ENCODE measurements around the gene NAV2. TPM values are rescaled to one million over a fixed set of nuclear protein-coding genes. Genes with fewer than 3 reads are reported as not detected.

The NAV2 gene
- total and polyA plus RNA-seq, 4 experiments from 2014 or later = 1.1 to 6.2 (median 4.2) TPM; not detected in 1

DNA sequence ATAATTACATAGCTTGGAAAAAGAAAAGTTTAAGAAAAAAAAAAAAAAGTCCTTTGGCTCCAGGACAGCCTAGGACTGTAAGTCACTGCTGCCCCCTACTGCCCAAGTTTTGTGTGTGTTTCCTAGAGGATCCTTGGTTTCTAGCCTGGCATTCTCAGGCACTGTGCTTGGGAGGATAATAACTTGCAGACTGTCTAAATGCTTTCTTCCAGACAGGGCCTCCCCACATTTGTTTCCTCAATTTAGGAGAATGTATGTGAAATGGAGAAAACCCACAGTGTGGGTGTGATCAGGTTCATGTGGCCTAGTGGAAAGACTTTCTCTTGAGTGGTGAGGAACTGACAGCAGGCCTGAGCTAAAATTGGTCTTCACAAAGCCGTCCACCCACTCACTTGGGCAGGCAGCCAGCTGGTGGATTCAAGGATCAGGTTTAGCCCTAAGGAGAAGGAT, 191.0 kb downstream of the NAV2 start:
- Mint-ChIP-seq H3K4me1 (no peaks in the 10 kb centered on the region), H3K4me3 (no peak overlapping the region)

GRCh38 chr11:19905280-19905853, 192.7 kb downstream of the NAV2 start:
- Histone ChIP-seq H3K27me3 (ENCODE audit: insufficient read depth, low read length) (no peaks in the 10 kb centered on the region), H3K27ac (ENCODE audit: low read depth, low read length) (no peak overlapping the region), H3K9me3 (ENCODE audit: control insufficient read depth in 1 of 2, low read length in 2 of 2) (no peaks in the 10 kb centered on the region), H3K4me1 (ENCODE audit: insufficient read depth, low read length) (no peaks in the 10 kb centered on the region), H3K36me3 (ENCODE audit: insufficient read depth, low read length) (no peaks in the 10 kb centered on the region), H3K4me3 (ENCODE audit: low read length in 2 of 2) (no peak overlapping the region)
- H3K27me3 Mint-ChIP-seq = no peaks in the 10 kb centered on the region
- H3K4me1 Mint-ChIP-seq = no peaks in the 10 kb centered on the region
- no peaks in the 10 kb centered on the region for H3K9me3 Mint-ChIP-seq
- no peak overlapping the region for H3K4me3 Mint-ChIP-seq
- no peak for DNase-seq
- H3K27ac Mint-ChIP-seq = no peak overlapping the region
- no peaks in the 10 kb centered on the region for H3K36me3 Mint-ChIP-seq
- POLR2A ChIA-PET (ENCODE audit: partially characterized antibody) = no interaction called here
- intact Hi-C loops (cut with micrococcal nuclease) = loop anchor here (10.0 kb wide), 1 partner anchor 831 kb away; no protein-coding TSS in a partner anchor
- CTCF ChIA-PET (ENCODE audit: partially characterized antibody) = interaction anchor here (1.4 to 3.3 kb wide), 3 partner anchors 100 to 348 kb away, joined by 3 to 16 read pairs (median 5); no protein-coding TSS in a partner anchor

More for the DNA sequence above, 191.0 kb downstream of the NAV2 start:
- POLR2A ChIA-PET (ENCODE audit: partially characterized antibody) = no interaction called here
- H3K27me3 Mint-ChIP-seq = peaks cover 0 to 2% of the 10 kb centered on the region in 2 donors
- intact Hi-C loops (cut with micrococcal nuclease) = loop anchor here (1.0 to 10.0 kb wide), 4 partner anchors 161 to 829 kb away; no protein-coding TSS in a partner anchor
- no peaks in the 10 kb centered on the region for H3K36me3 Mint-ChIP-seq
- no peak overlapping the region for H3K27ac ChIP-seq (ENCODE audit: low read depth, low read length)
- peak in 4 of 5 donors; percentile 8 to 27 (median 19) for DNase-seq
- H3K9me3 Mint-ChIP-seq = no peaks in the 10 kb centered on the region
- CTCF ChIA-PET (ENCODE audit: partially characterized antibody) = interaction anchor here (0.7 to 3.3 kb wide), 9 partner anchors 8 to 350 kb away, joined by 3 to 20 read pairs (median 4); no protein-coding TSS in a partner anchor
- H3K27me3 ChIP-seq (ENCODE audit: insufficient read depth, low read length) = no peaks in the 10 kb centered on the region
- no peak overlapping the region for H3K4me3 ChIP-seq (ENCODE audit: low read length in 2 of 2)
- H3K36me3 ChIP-seq (ENCODE audit: insufficient read depth, low read length) = no peaks in the 10 kb centered on the region
- no peaks in the 10 kb centered on the region for H3K4me1 ChIP-seq (ENCODE audit: insufficient read depth, low read length)
- no peaks in the 10 kb centered on the region for H3K9me3 ChIP-seq (ENCODE audit: control insufficient read depth in 1 of 2, low read length in 2 of 2)
- H3K27ac Mint-ChIP-seq = no peak overlapping the region

DNA sequence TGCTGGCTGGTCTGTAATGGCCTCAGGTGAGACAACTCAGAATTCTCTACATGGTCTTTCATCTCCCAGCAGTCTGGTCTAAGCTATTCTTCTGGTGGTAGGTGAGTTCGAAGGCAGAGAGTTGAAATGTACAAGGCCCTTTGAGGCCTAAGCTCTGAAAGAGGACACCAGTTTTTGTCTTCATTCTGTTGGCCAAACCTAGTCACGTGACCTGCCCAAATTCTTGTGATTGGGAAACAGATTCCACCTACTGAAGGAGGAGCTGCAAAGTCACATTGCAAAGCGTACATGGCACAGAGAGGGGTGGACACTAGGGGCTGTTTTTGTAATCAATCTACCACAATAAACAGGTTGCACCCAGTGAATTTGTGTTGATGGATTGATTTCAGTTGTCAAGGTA, 193.5 kb downstream of the NAV2 start:
- intact Hi-C loops (cut with micrococcal nuclease) = loop anchor here (10.0 kb wide), 1 partner anchor 831 kb away; no protein-coding TSS in a partner anchor
- H3K4me3 Mint-ChIP-seq = no peak overlapping the region
- no peaks in the 10 kb centered on the region for H3K9me3 ChIP-seq (ENCODE audit: control insufficient read depth in 1 of 2, low read length in 2 of 2)
- CTCF ChIA-PET (ENCODE audit: partially characterized antibody) = no interaction called here
- H3K36me3 ChIP-seq (ENCODE audit: insufficient read depth, low read length) = no peaks in the 10 kb centered on the region
- H3K4me3 ChIP-seq (ENCODE audit: low read length in 2 of 2) = no peak overlapping the region
- H3K36me3 Mint-ChIP-seq = no peaks in the 10 kb centered on the region
- H3K27me3 ChIP-seq (ENCODE audit: insufficient read depth, low read length) = no peaks in the 10 kb centered on the region
- DNase-seq = no peak
- H3K27me3 Mint-ChIP-seq = no peaks in the 10 kb centered on the region
- H3K27ac ChIP-seq (ENCODE audit: low read depth, low read length) = no peak overlapping the region
- H3K4me1 ChIP-seq (ENCODE audit: insufficient read depth, low read length) = no peaks in the 10 kb centered on the region
- POLR2A ChIA-PET (ENCODE audit: partially characterized antibody) = no interaction called here
- H3K9me3 Mint-ChIP-seq = no peaks in the 10 kb centered on the region
- H3K4me1 Mint-ChIP-seq = no peaks in the 10 kb centered on the region
- no peak overlapping the region for H3K27ac Mint-ChIP-seq

GRCh38 chr11:19907008-19907579, 194.5 kb downstream of the NAV2 start:
- no peak overlapping the region for H3K27ac Mint-ChIP-seq

GRCh38 chr11:19907839-19908238, 195.2 kb downstream of the NAV2 start:
- Histone ChIP-seq H3K27ac (ENCODE audit: low read depth, low read length) (no peak overlapping the region), H3K27me3 (ENCODE audit: insufficient read depth, low read length) (no peaks in the 10 kb centered on the region), H3K36me3 (ENCODE audit: insufficient read depth, low read length) (no peaks in the 10 kb centered on the region), H3K4me3 (ENCODE audit: low read length in 2 of 2) (no peak overlapping the region), H3K4me1 (ENCODE audit: insufficient read depth, low read length) (no peaks in the 10 kb centered on the region), H3K9me3 (ENCODE audit: control insufficient read depth in 1 of 2, low read length in 2 of 2) (no peaks in the 10 kb centered on the region)
- H3K27me3 Mint-ChIP-seq = no peaks in the 10 kb centered on the region
- H3K4me1 Mint-ChIP-seq = no peaks in the 10 kb centered on the region
- H3K27ac Mint-ChIP-seq = no peak overlapping the region
- no peaks in the 10 kb centered on the region for H3K36me3 Mint-ChIP-seq
- H3K4me3 Mint-ChIP-seq = no peak overlapping the region
- POLR2A ChIA-PET (ENCODE audit: partially characterized antibody) = no interaction called here
- CTCF ChIA-PET (ENCODE audit: partially characterized antibody) = no interaction called here
- DNase-seq = no peak
- intact Hi-C loops (cut with micrococcal nuclease) = loop anchor here (10.0 kb wide), 1 partner anchor 833 kb away; no protein-coding TSS in a partner anchor
- H3K9me3 Mint-ChIP-seq = no peaks in the 10 kb centered on the region

More at GRCh38 chr11:19907008-19907579, 194.5 kb downstream of the NAV2 start:
- no peaks in the 10 kb centered on the region for H3K9me3 Mint-ChIP-seq
- H3K36me3 Mint-ChIP-seq = no peaks in the 10 kb centered on the region
- POLR2A ChIA-PET (ENCODE audit: partially characterized antibody) = no interaction called here
- H3K4me1 ChIP-seq (ENCODE audit: insufficient read depth, low read length) = no peaks in the 10 kb centered on the region
- no peak overlapping the region for H3K4me3 Mint-ChIP-seq
- H3K27ac ChIP-seq (ENCODE audit: low read depth, low read length) = no peak overlapping the region
- H3K4me1 Mint-ChIP-seq = no peaks in the 10 kb centered on the region
- intact Hi-C loops (cut with micrococcal nuclease) = loop anchor here (10.0 kb wide), 1 partner anchor 832 kb away; no protein-coding TSS in a partner anchor
- no peaks in the 10 kb centered on the region for H3K27me3 Mint-ChIP-seq
- CTCF ChIA-PET (ENCODE audit: partially characterized antibody) = no interaction called here
- H3K9me3 ChIP-seq (ENCODE audit: control insufficient read depth in 1 of 2, low read length in 2 of 2) = no peaks in the 10 kb centered on the region
- no peaks in the 10 kb centered on the region for H3K27me3 ChIP-seq (ENCODE audit: insufficient read depth, low read length)
- no peak for DNase-seq
- no peak overlapping the region for H3K4me3 ChIP-seq (ENCODE audit: low read length in 2 of 2)
- no peaks in the 10 kb centered on the region for H3K36me3 ChIP-seq (ENCODE audit: insufficient read depth, low read length)

- Mint-ChIP-seq H3K36me3 (no peaks in the 10 kb centered on the region), H3K4me1 (no peaks in the 10 kb centered on the region), H3K9me3 (no peaks in the 10 kb centered on the region), H3K4me3 (no peak overlapping the region), H3K27ac (no peak overlapping the region), H3K27me3 (peaks cover 0 to 3% of the 10 kb centered on the region in 2 donors)
- H3K4me3 ChIP-seq (ENCODE audit: low read length in 2 of 2) = no peak overlapping the region
- no peak overlapping the region for H3K27ac ChIP-seq (ENCODE audit: low read depth, low read length)
- ChIA-PET POLR2A (ENCODE audit: partially characterized antibody) (no interaction called here), CTCF (ENCODE audit: partially characterized antibody) (interaction anchor here (2.0 kb wide), 1 partner anchor 39 kb away, joined by 4 read pairs; no protein-coding TSS in a partner anchor)
- no peak for DNase-seq
- H3K36me3 ChIP-seq (ENCODE audit: insufficient read depth, low read length) = no peaks in the 10 kb centered on the region
- no peaks in the 10 kb centered on the region for H3K4me1 ChIP-seq (ENCODE audit: insufficient read depth, low read length)
- intact Hi-C loops (cut with micrococcal nuclease) = no loop called here
- H3K27me3 ChIP-seq (ENCODE audit: insufficient read depth, low read length) = no peaks in the 10 kb centered on the region
- H3K9me3 ChIP-seq (ENCODE audit: control insufficient read depth in 1 of 2, low read length in 2 of 2) = no peaks in the 10 kb centered on the region
Measured at GRCh38 chr11:19910931-19911330, 198.3 kb downstream of the NAV2 start.

- ChIA-PET POLR2A (ENCODE audit: partially characterized antibody) (no interaction called here), CTCF (ENCODE audit: partially characterized antibody) (interaction anchor here (1.4 to 2.0 kb wide), 2 partner anchors 9 to 38 kb away, joined by 4 read pairs; no protein-coding TSS in a partner anchor)
- no peak overlapping the region for H3K27ac Mint-ChIP-seq
- no peaks in the 10 kb centered on the region for H3K9me3 ChIP-seq (ENCODE audit: control insufficient read depth in 1 of 2, low read length in 2 of 2)
- no peak overlapping the region for H3K4me3 Mint-ChIP-seq
- no peak for DNase-seq
- no peaks in the 10 kb centered on the region for H3K4me1 Mint-ChIP-seq
- H3K27ac ChIP-seq (ENCODE audit: low read depth, low read length) = no peak overlapping the region
- no peaks in the 10 kb centered on the region for H3K36me3 ChIP-seq (ENCODE audit: insufficient read depth, low read length)
- H3K4me1 ChIP-seq (ENCODE audit: insufficient read depth, low read length) = no peaks in the 10 kb centered on the region
- H3K4me3 ChIP-seq (ENCODE audit: low read length in 2 of 2) = no peak overlapping the region
- H3K27me3 Mint-ChIP-seq = peaks cover 0 to 4% of the 10 kb centered on the region in 2 donors
- no peaks in the 10 kb centered on the region for H3K27me3 ChIP-seq (ENCODE audit: insufficient read depth, low read length)
- no peaks in the 10 kb centered on the region for H3K36me3 Mint-ChIP-seq
- no peaks in the 10 kb centered on the region for H3K9me3 Mint-ChIP-seq
- intact Hi-C loops (cut with micrococcal nuclease) = no loop called here
Measured at GRCh38 chr11:19912115-19912957, 199.7 kb downstream of the NAV2 start.

Data from CD4-positive, alpha-beta memory T cell (primary cell).